ENCODE results near the gene WNT9A. TPM values are rescaled to one million over a fixed set of nuclear protein-coding genes. Genes with fewer than 3 reads are reported as not detected.
"Not testable (repeated sequence)": the region's sequence is repeated elsewhere in the genome, so short reads cannot be mapped to it uniquely, and the experiment has no call there.

WNT9A gene
- total and polyA plus RNA-seq, 8 donors, result 0.72 to 2.9 (median 1.6) TPM

- H3K9me3 ChIP-seq, result no peaks in the 10 kb centered on the region
- ATAC-seq, result no peak
- H3K4me3 ChIP-seq, result no peak overlapping the region
- TF ChIP-seq CTCF (IDR thresholded peaks at IDR 0.05), result no peak
- intact Hi-C loops (cut with DNase I), result no loop called here
- peak in 1 of 6 donors; percentile 19 for DNase-seq
- 73 to 75% methylated on average over 10 of the region's 10 CpGs for WGBS, 2 donors
- no peaks in the 10 kb centered on the region for H3K4me1 ChIP-seq
- H3K36me3 ChIP-seq, result no peaks in the 10 kb centered on the region
- no peak for FAIRE-seq
- no peaks in the 10 kb centered on the region for H3K27me3 ChIP-seq
- no peak overlapping the region for H3K27ac ChIP-seq
Observed at GRCh38 chr1:227910511-227911153, 37.1 kb downstream of the WNT9A start.

GRCh38 chr1:227909923-227910328 is 37.8 kb downstream of the WNT9A start:
- H3K27me3 ChIP-seq; H3K36me3 ChIP-seq; ATAC-seq; FAIRE-seq; H3K4me1 ChIP-seq; H3K27ac ChIP-seq; H3K4me3 ChIP-seq; intact Hi-C loops (cut with DNase I); H3K9me3 ChIP-seq: not testable (repeated sequence)
- WGBS, 2 donors, result 48 to 52% methylated on average over 8 of the region's 8 CpGs
- peak in 1 of 6 donors; percentile 1 for DNase-seq

- Histone ChIP-seq H3K4me1 (no peaks in the 10 kb centered on the region), H3K27me3 (no peaks in the 10 kb centered on the region), H3K4me3 (no peak overlapping the region), H3K36me3 (no peaks in the 10 kb centered on the region), H3K9me3 (no peaks in the 10 kb centered on the region), H3K27ac (no peak overlapping the region)
- 69 to 76% methylated on average over 2 of the region's 2 CpGs for WGBS, 2 donors
- ATAC-seq, result no peak
- no peak for TF ChIP-seq CTCF (IDR thresholded peaks at IDR 0.05)
- intact Hi-C loops (cut with DNase I), result no loop called here
- no peak for DNase-seq
- no peak for FAIRE-seq
Observed at GRCh38 chr1:227909188-227909587, 38.5 kb downstream of the WNT9A start.

- DNase-seq (no peak), FAIRE-seq (no peak), ATAC-seq (no peak)
- H3K27ac ChIP-seq, result no peak overlapping the region
- no peaks in the 10 kb centered on the region for H3K36me3 ChIP-seq
- 71 to 73% methylated on average over 7 of the region's 7 CpGs for WGBS, 2 donors
- no peaks in the 10 kb centered on the region for H3K27me3 ChIP-seq
- no peaks in the 10 kb centered on the region for H3K4me1 ChIP-seq
- intact Hi-C loops (cut with DNase I), result no loop called here
- H3K4me3 ChIP-seq, result no peak overlapping the region
- H3K9me3 ChIP-seq, result no peaks in the 10 kb centered on the region
- no peak for TF ChIP-seq CTCF (IDR thresholded peaks at IDR 0.05)
Observed at GRCh38 chr1:227908359-227908758, 39.4 kb downstream of the WNT9A start.

GRCh38 chr1:227907439-227908015 is 40.2 kb downstream of the WNT9A start:
- TF ChIP-seq CTCF (IDR thresholded peaks at IDR 0.05), result no peak
- H3K27ac ChIP-seq, result no peak overlapping the region
- H3K27me3 ChIP-seq, result no peaks in the 10 kb centered on the region
- H3K9me3 ChIP-seq, result no peaks in the 10 kb centered on the region
- 76 to 85% methylated on average over 13 of the region's 13 CpGs for WGBS, 2 donors
- FAIRE-seq (no peak), DNase-seq (peak in 1 of 6 donors; percentile 40), ATAC-seq (no peak)
- H3K36me3 ChIP-seq, result no peaks in the 10 kb centered on the region
- H3K4me3 ChIP-seq, result no peak overlapping the region
- H3K4me1 ChIP-seq, result no peaks in the 10 kb centered on the region
- intact Hi-C loops (cut with DNase I), result no loop called here

Measured in pancreas (tissue), 10 donors.